ENCODE data around the gene MIP.

MIP gene

GRCh38 chr12:56476143-56476542 is 21.7 kb upstream of the MIP start:
- Histone ChIP-seq H3K27me3 (ENCODE audit: low read length) (no peaks in the 10 kb centered on the region), H3K4me2 (ENCODE audit: low read depth, low read length, poor library complexity, severe bottlenecking) (no peak overlapping the region), H3K9me3 (ENCODE audit: insufficient read depth, low read length) (no peaks in the 10 kb centered on the region), H3K4me3 (ENCODE audit: insufficient read depth, low read length, poor library complexity, severe bottlenecking) (no peak overlapping the region), H3K36me3 (ENCODE audit: low read length) (no peaks in the 10 kb centered on the region), H3F3A (ENCODE audit: insufficient read depth) (peaks cover 4% of the 10 kb centered on the region; the same call in 1 of the 2 replicates), H3K9ac (ENCODE audit: low read length) (no peak overlapping the region), H3K9me2 (replicated peaks; ENCODE audit: insufficient read depth, low read length) (no peaks in the 10 kb centered on the region), H3K79me2 (ENCODE audit: insufficient read depth, low read length) (peaks cover 5% of the 10 kb centered on the region; the same call in 1 of the 2 replicates), H2AFZ (ENCODE audit: low read depth, low read length, severe bottlenecking) (no peak overlapping the region), H3K27ac (ENCODE audit: low read depth, low read length) (no peak overlapping the region), H4K20me1 (ENCODE audit: low read depth, low read length) (no peaks in the 10 kb centered on the region)
- TF ChIP-seq CTCF (IDR thresholded peaks at IDR 0.05; ENCODE audit: insufficient read depth, low read length, poor library complexity, severe bottlenecking) (no peak), EZH2phosphoT487 (conservative IDR thresholded peaks at IDR 0.05; ENCODE audit: low read length) (no peak)

- Histone ChIP-seq H3K9me2 (replicated peaks; ENCODE audit: insufficient read depth, low read length) (no peaks in the 10 kb centered on the region), H3K27me3 (ENCODE audit: low read length) (no peaks in the 10 kb centered on the region), H3F3A (ENCODE audit: insufficient read depth) (peaks cover 4% of the 10 kb centered on the region; the same call in 1 of the 2 replicates), H3K4me2 (ENCODE audit: low read depth, low read length, poor library complexity, severe bottlenecking) (no peak overlapping the region), H4K20me1 (ENCODE audit: low read depth, low read length) (no peaks in the 10 kb centered on the region), H3K27ac (ENCODE audit: low read depth, low read length) (no peak overlapping the region), H3K79me2 (ENCODE audit: insufficient read depth, low read length) (peaks cover 22% of the 10 kb centered on the region), H3K9me3 (ENCODE audit: insufficient read depth, low read length) (no peaks in the 10 kb centered on the region), H3K9ac (ENCODE audit: low read length) (no peak overlapping the region), H3K36me3 (ENCODE audit: low read length) (no peaks in the 10 kb centered on the region), H3K4me3 (ENCODE audit: insufficient read depth, low read length, poor library complexity, severe bottlenecking) (no peak overlapping the region), H2AFZ (ENCODE audit: low read depth, low read length, severe bottlenecking) (no peak overlapping the region)
- TF ChIP-seq EZH2phosphoT487 (conservative IDR thresholded peaks at IDR 0.05; ENCODE audit: low read length) = no peak
- TF ChIP-seq CTCF (IDR thresholded peaks at IDR 0.05; ENCODE audit: insufficient read depth, low read length, poor library complexity, severe bottlenecking) = no peak
Observed at GRCh38 chr12:56474389-56474788, 19.9 kb upstream of the MIP start.

GRCh38 chr12:56469007-56469930 is 14.8 kb upstream of the MIP start:
- Histone ChIP-seq H3K4me2 (ENCODE audit: low read depth, low read length, poor library complexity, severe bottlenecking) (peak overlapping the region; percentile 65), H3K27me3 (ENCODE audit: low read length) (no peaks in the 10 kb centered on the region), H3K4me3 (ENCODE audit: insufficient read depth, low read length, poor library complexity, severe bottlenecking) (peak overlapping the region; percentile 81), H3K9me2 (replicated peaks; ENCODE audit: insufficient read depth, low read length) (no peaks in the 10 kb centered on the region), H3K9ac (ENCODE audit: low read length) (peak overlapping the region; percentile 90), H4K20me1 (ENCODE audit: low read depth, low read length) (no peaks in the 10 kb centered on the region), H3K9me3 (ENCODE audit: insufficient read depth, low read length) (no peaks in the 10 kb centered on the region), H3F3A (ENCODE audit: insufficient read depth) (peaks cover 10% of the 10 kb centered on the region), H2AFZ (ENCODE audit: low read depth, low read length, severe bottlenecking) (peak overlapping the region; percentile 49), H3K36me3 (ENCODE audit: low read length) (no peaks in the 10 kb centered on the region), H3K27ac (ENCODE audit: low read depth, low read length) (peak overlapping the region; percentile 67), H3K79me2 (ENCODE audit: insufficient read depth, low read length) (peaks cover 32% of the 10 kb centered on the region)
- TF ChIP-seq CTCF (IDR thresholded peaks at IDR 0.05; ENCODE audit: insufficient read depth, low read length, poor library complexity, severe bottlenecking) (no peak), EZH2phosphoT487 (conservative IDR thresholded peaks at IDR 0.05; ENCODE audit: low read length) (no peak)

Data from SU-DHL-6 (cell line).